Heart left ventricle (tissue), 16 donors: ENCODE results near the gene CCDC51. TPM values are rescaled to one million over a fixed set of nuclear protein-coding genes. Genes with fewer than 3 reads are reported as not detected.

Source experiments
- ATAC-seq, 4 donors: fragments of 200-7000 bp; cut with Tn5 transposase; one replicate each; pipeline ENCODE4 v1.9.1; 2020 to 2022; ENCODE audit warnings: moderate library complexity in 4 of 4, mild to moderate bottlenecking in 3 of 4, moderate number of reproducible peaks in 1 of 4
- DNase-seq, 5 donors: peaks; one replicate each; pipeline ENCODE4 v3.0.0-alpha.2; 2020
- H3K27ac ChIP-seq, 12 donors: fragments of 200-600 bp; sonication (generic) in 4 of 12; one replicate each; pipeline versions ENCODE4 v1.5.0 to v1.8.0; 2016 to 2022; ENCODE audit warnings: mild to moderate bottlenecking in 2 of 12
- H3K27me3 ChIP-seq, 9 donors: fragments of 200-600 bp; sonication (generic) in 2 of 9; one replicate each; pipeline versions ENCODE4 v1.5.1 to v1.8.0; 2016 to 2022; ENCODE audit warnings: mild to moderate bottlenecking in 3 of 9
- H3K36me3 ChIP-seq, 9 donors: fragments of 200-600 bp; sonication (generic) in 2 of 9; one replicate each; pipeline versions ENCODE4 v1.5.0 to v1.8.0; 2018 to 2022; ENCODE audit warnings: mild to moderate bottlenecking in 2 of 9
- H3K4me1 ChIP-seq, 12 donors: fragments of 200-600 bp; sonication (generic) in 4 of 12; one replicate each; pipeline versions ENCODE4 v1.5.0 to v1.8.0; 2016 to 2022; ENCODE audit warnings: mild to moderate bottlenecking in 3 of 12
- H3K4me3 ChIP-seq, 12 donors: fragments of 200-600 bp; sonication (generic) in 4 of 12; one replicate each; pipeline versions ENCODE4 v1.5.0 to v1.8.0; 2017 to 2022; ENCODE audit warnings: mild to moderate bottlenecking in 9 of 12, moderate library complexity in 4 of 12
- H3K9me3 ChIP-seq, 12 donors: fragments of 200-600 bp; sonication (generic) in 4 of 12; one replicate each; pipeline versions ENCODE4 v1.5.0 to v1.8.0; 2016 to 2022; ENCODE audit warnings: mild to moderate bottlenecking in 1 of 12
- POLR2A ChIP-seq, 2 donors: fragments of 450-650 bp; IDR thresholded peaks; one replicate each; pipeline ENCODE4 v1.6.1; 2017; ENCODE audit warnings: antibody characterized with exemption in 2 of 2, mild to moderate bottlenecking in 2 of 2, moderate library complexity in 2 of 2
- WGBS, 4 donors: extraction: QIAGEN DNeasy Blood & Tissue Kit in 2 of 4; methylation state at CpG; one replicate each; pipeline versions ENCODE4 v1.1.5 to v1.1.7; 2013 to 2018; 5-methylcytosine and 5-hydroxymethylcytosine counted together
- intact Hi-C, 10 donors: fragments of 100-400 bp; cut with DNase I; formaldehyde crosslinking; loops; one replicate each; pipeline versions ENCODE4 v1.11.1 to v1.14.2; 2022
- polyA plus RNA-seq, 2 donors: library from polyadenylated mRNA; stranded (reverse); fragments of 200-250 nt; gene quantifications; one replicate each; pipeline ENCODE4 v1.2.3, GENCODE V29; 2013
- total RNA-seq, 9 donors: library from RNA; depleted of rRNA in 2 of 9; stranded (reverse); fragments of >200 nt in 2 of 9; fragmentation: NEBNext Ultra II Directional in 3 of 9; extraction: Animal tissue kit (Norgen Biotek cat#: 25700) in 3 of 9; gene quantifications; one replicate each; pipeline versions ENCODE4 v1.1.0 to v1.2.4, GENCODE V29; 2016 to 2023
- TF ChIP-seq, protein P1 (sequence below), 12 donors: fragments of 200-600 bp; sonication (generic) in 4 of 12; IDR thresholded peaks; one replicate each; pipeline versions ENCODE4 v1.5.0 to v1.8.0; 2018 to 2022; ENCODE audit warnings: antibody characterized with exemption in 12 of 12, mild to moderate bottlenecking in 5 of 12
- donor health status: ischemic (EF 13 %, LVEDD 7.1; RV severe dilation, severe dysfunction).
- donor health status: healthy with polysubstance abuse.
- donor health status: DM: no; HTN: yes; CAD: no.
- donor health status: DM: no; HTN: no; CAD: no.
- donor health status: ischemic (EF 25% LVEDD 6.9; RV normal size, moderate dysfunction).
- donor health status: ischemic (EF 25% LVEDD 5.7; RV mildly dilated, moderate dysfunction).
- donor health status: healthy.
- donor health status: DM: yes; HTN: yes; CAD: no.
- donor health status: ischemic (EF 35%, LVEDD 5.7; RV mildly dilated, moderate dysfunction).
- donor health status: nonischemic (EF 11% LVEDD 7.7; RV severe dilation, severe dysfunction).
- donor health status: DM: yes; HTN: yes; CAD: no.
- donor health status: PGD.
- donor health status: ischemic (EF 29% LVEDD 5.4; RV normal size, mild dysfunction).
- donor health status: nonischemic (EF 23%, LVEDD 6.1; RV moderate dilation, normal function).

The CCDC51 gene
- total and polyA plus RNA-seq, 11 donors: 8.2 to 14.8 (median 11.6) TPM

- H3K27me3 ChIP-seq: no peaks in the 10 kb centered on the region
- H3K4me1 ChIP-seq: peaks cover 0 to 11% (median 2%) of the 10 kb centered on the region in 12 donors
- H3K9me3 ChIP-seq: no peaks in the 10 kb centered on the region
- TF ChIP-seq, protein P1, sequence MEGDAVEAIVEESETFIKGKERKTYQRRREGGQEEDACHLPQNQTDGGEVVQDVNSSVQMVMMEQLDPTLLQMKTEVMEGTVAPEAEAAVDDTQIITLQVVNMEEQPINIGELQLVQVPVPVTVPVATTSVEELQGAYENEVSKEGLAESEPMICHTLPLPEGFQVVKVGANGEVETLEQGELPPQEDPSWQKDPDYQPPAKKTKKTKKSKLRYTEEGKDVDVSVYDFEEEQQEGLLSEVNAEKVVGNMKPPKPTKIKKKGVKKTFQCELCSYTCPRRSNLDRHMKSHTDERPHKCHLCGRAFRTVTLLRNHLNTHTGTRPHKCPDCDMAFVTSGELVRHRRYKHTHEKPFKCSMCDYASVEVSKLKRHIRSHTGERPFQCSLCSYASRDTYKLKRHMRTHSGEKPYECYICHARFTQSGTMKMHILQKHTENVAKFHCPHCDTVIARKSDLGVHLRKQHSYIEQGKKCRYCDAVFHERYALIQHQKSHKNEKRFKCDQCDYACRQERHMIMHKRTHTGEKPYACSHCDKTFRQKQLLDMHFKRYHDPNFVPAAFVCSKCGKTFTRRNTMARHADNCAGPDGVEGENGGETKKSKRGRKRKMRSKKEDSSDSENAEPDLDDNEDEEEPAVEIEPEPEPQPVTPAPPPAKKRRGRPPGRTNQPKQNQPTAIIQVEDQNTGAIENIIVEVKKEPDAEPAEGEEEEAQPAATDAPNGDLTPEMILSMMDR (IDR thresholded peaks at IDR 0.05): no peak
- no peak for TF ChIP-seq POLR2A (IDR thresholded peaks at IDR 0.05)
- peaks cover 0 to 69% (median 52%) of the 10 kb centered on the region in 9 donors for H3K36me3 ChIP-seq
- H3K27ac ChIP-seq: peak overlapping the region in 1 of 12 donors; percentile 86
- ATAC-seq (no peak), DNase-seq (peak in 3 of 5 donors; percentile 18 to 48 (median 44))
- 80 to 86% (median 85%) methylated on average over 8 to 13 of the region's 13 CpGs for WGBS, 4 donors
- intact Hi-C loops: loop anchor here in 1 of 10 donors (10.0 kb wide), 1 partner anchor 131 kb away; no protein-coding TSS in a partner anchor
- H3K4me3 ChIP-seq: no peak overlapping the region
Measured at GRCh38 chr3:48405343-48405881, 34.5 kb downstream of the CCDC51 start.

DNA sequence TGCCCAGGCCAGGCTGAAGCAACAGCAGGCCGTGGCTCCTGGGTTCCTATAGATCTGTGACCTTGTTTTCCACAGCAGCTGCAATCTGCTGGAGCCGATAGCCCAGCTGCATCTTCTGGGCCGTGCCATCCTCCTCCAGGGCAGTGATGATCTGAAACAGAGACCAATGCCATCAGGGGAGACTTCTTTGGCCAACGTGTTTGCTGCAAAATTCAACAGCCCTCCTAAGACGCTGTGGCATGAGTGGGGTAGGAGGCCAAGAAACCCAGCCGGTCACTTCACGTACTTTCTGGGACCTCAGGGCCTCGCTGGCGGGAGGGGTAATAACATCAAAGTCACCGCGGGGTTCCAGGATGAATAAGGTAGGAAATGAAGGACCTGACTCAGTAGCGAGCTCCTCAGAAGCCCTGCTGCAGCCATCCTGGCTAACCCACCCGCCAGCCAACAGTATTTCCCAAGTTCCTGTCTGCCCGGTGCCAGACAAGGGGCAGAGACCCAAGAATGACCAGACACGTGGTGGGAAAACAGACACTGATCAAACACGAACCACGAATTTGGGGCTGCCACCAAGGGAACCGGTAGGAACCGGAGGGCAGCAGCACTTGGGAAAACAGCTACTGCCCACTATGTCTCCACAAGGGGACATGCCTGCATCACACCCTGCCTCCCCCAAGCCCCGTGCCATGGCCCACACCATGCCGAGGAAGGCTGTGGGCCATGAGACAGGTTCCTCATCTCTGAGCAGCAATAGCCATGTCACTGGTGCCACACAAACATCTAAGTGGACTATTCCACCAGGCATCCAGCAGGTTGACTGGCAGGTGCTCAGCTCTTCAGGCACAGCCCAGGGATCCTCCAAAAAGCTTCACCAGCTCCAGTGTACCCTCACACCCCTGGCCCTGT is 35.2 kb downstream of the CCDC51 start:
- ATAC-seq (no peak), DNase-seq (peak in 2 of 5 donors; percentile 21 to 39)
- intact Hi-C loops: loop anchor here in 3 of 10 donors (5.0 to 10.0 kb wide), 2 partner anchors 130 to 143 kb away; no protein-coding TSS in a partner anchor
- Histone ChIP-seq H3K27ac (peak overlapping the region in 1 of 12 donors; percentile 86), H3K27me3 (no peaks in the 10 kb centered on the region), H3K4me3 (no peak overlapping the region), H3K36me3 (peaks cover 0 to 62% (median 45%) of the 10 kb centered on the region in 9 donors), H3K9me3 (no peaks in the 10 kb centered on the region), H3K4me1 (peaks cover 0 to 11% (median 2%) of the 10 kb centered on the region in 12 donors)
- WGBS, 4 donors: 84 to 87% (median 86%) methylated on average over 21 of the region's 21 CpGs
- TF ChIP-seq, protein P1 (IDR thresholded peaks at IDR 0.05): no peak
- TF ChIP-seq POLR2A (IDR thresholded peaks at IDR 0.05): no peak

DNA sequence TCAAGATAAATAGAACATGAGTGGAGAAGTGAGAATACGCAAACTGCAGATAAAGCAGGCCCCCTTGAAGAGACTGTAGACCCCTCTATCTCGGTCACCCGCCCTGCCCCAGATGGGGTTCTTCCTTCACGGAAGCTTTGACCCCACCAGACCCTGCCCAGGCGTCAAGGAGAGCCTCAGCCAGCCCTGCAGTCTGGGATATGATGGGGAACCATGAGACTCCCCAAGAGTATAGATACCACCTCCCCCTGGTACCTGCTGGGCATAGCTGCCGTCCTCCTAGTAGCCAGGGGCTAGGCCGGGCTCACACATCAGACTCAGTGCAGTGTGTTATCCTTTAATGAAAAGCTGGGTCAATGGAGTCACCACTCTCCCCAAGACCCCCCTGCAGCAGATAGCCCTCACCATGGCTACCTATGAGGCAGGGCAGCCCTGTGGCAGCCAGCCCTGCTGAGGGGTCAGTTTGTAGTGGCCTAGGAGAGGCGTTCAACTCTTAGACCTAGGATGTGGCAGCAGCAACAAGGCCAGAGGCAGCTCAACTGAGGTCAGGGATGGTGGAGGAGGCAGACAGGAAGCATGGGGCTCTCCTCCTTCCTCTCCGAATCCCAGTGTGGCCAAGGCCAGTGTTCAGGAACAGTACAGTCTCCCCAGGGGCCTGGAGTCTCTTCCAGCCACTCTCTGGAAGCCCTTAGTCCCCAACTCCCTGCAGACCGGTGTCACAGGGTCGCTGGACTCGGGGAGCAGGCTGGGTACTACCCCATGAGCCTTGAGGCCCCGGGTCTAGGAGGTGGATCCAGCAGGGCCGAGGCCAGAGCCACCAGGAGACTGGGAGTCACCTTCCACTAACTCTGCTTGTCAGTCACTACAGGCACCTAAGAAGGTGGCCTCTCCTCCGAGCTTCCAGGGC is 36.1 kb downstream of the CCDC51 start:
- intact Hi-C loops: loop anchor here in 4 of 10 donors (1.0 to 10.0 kb wide), 4 partner anchors 29 to 144 kb away; no protein-coding TSS in a partner anchor

More for the DNA sequence above, 36.1 kb downstream of the CCDC51 start:
- H3K27ac ChIP-seq: peak overlapping the region in 2 of 12 donors; percentile 65 to 86
- ATAC-seq (no peak), DNase-seq (peak in 2 of 5 donors; percentile 13 to 44)
- no peaks in the 10 kb centered on the region for H3K9me3 ChIP-seq
- TF ChIP-seq, protein P1 (IDR thresholded peaks at IDR 0.05): no peak
- TF ChIP-seq POLR2A (IDR thresholded peaks at IDR 0.05): no peak
- H3K4me3 ChIP-seq: no peak overlapping the region
- H3K4me1 ChIP-seq: peaks cover 0 to 11% (median 2%) of the 10 kb centered on the region in 12 donors
- WGBS, 4 donors: 79 to 89% (median 82%) methylated on average over 8 to 15 of the region's 15 CpGs
- peaks cover 0 to 53% (median 37%) of the 10 kb centered on the region in 9 donors for H3K36me3 ChIP-seq
- no peaks in the 10 kb centered on the region for H3K27me3 ChIP-seq
